Small intestine (tissue), 7 donors: ENCODE results near the gene POLR2J. TPM values are rescaled to one million over a fixed set of nuclear protein-coding genes. Genes with fewer than 3 reads are reported as not detected.

ENCODE experiments used
- DNase-seq, 2 donors: peaks; one replicate each; pipeline versions ENCODE4 v3.0.0 to v3.0.0-alpha.2; 2013
- FAIRE-seq: peaks from 2 replicates; lab custom pipeline; 2012; peaks lifted over from hg19 to GRCh38; lab: Jason Lieb, UNC
- H3K27ac ChIP-seq, 3 donors: one replicate each; pipeline ENCODE4 v1.5.1; 2013; ENCODE audit warnings: low read length in 2 of 3, mild to moderate bottlenecking in 2 of 3, control low read depth in 1 of 3, inconsistent platforms in 1 of 3, low read depth in 1 of 3, moderate library complexity in 1 of 3
- H3K27me3 ChIP-seq, 3 donors: one replicate each; pipeline ENCODE4 v1.6.1; 2013; ENCODE audit warnings: low read length in 3 of 3, inconsistent platforms in 1 of 3; ENCODE audit not compliant: control insufficient read depth in 3 of 3, insufficient read depth in 3 of 3
- H3K36me3 ChIP-seq, 3 donors: one replicate each; pipeline ENCODE4 v1.6.1; 2013; ENCODE audit warnings: low read length in 3 of 3, inconsistent platforms in 1 of 3, low read depth in 1 of 3, mild to moderate bottlenecking in 1 of 3, moderate library complexity in 1 of 3; ENCODE audit not compliant: control insufficient read depth in 3 of 3, insufficient read depth in 2 of 3
- H3K4me1 ChIP-seq, 3 donors: one replicate each; pipeline ENCODE4 v1.6.1; 2013; ENCODE audit warnings: low read length in 2 of 3, inconsistent platforms in 1 of 3, low read depth in 1 of 3, mild to moderate bottlenecking in 1 of 3, moderate library complexity in 1 of 3; ENCODE audit not compliant: control insufficient read depth in 3 of 3, insufficient read depth in 2 of 3
- H3K4me3 ChIP-seq, 3 donors: one replicate each; pipeline ENCODE4 v1.5.1; 2013; ENCODE audit warnings: low read length in 3 of 3, control low read depth in 1 of 3, inconsistent platforms in 1 of 3, low read depth in 1 of 3, mild to moderate bottlenecking in 1 of 3, moderate library complexity in 1 of 3
- H3K9me3 ChIP-seq, 2 donors: one replicate each; pipeline ENCODE4 v1.6.1; 2013; ENCODE audit warnings: low read depth in 1 of 2, low read length in 1 of 2; ENCODE audit not compliant: control insufficient read depth in 2 of 2, insufficient read depth in 1 of 2
- WGBS, 3 donors: extraction: QIAGEN DNeasy Blood & Tissue Kit; methylation state at CpG; one replicate each; pipeline ENCODE4 v1.1.7; 2013; 5-methylcytosine and 5-hydroxymethylcytosine counted together
- polyA plus RNA-seq, 4 donors: library from polyadenylated mRNA; stranded (reverse) in 3 of 4; unstranded in 1 of 4; fragments of 200-250 nt in 3 of 4; fragments of 120-200 nt in 1 of 4; gene quantifications; one replicate each; pipeline versions ENCODE4 v1.2.1 to v1.2.3, GENCODE V29; 2013
- donor health status: healthy with polysubstance abuse.
- donor health status: control.
- donor health status: control.
- donor health status: Bipolar disorder and iron deficiency.
- donor health status: healthy.

The POLR2J gene
- polyA plus RNA-seq, 4 donors = 51.4 to 169 (median 110) TPM

DNA sequence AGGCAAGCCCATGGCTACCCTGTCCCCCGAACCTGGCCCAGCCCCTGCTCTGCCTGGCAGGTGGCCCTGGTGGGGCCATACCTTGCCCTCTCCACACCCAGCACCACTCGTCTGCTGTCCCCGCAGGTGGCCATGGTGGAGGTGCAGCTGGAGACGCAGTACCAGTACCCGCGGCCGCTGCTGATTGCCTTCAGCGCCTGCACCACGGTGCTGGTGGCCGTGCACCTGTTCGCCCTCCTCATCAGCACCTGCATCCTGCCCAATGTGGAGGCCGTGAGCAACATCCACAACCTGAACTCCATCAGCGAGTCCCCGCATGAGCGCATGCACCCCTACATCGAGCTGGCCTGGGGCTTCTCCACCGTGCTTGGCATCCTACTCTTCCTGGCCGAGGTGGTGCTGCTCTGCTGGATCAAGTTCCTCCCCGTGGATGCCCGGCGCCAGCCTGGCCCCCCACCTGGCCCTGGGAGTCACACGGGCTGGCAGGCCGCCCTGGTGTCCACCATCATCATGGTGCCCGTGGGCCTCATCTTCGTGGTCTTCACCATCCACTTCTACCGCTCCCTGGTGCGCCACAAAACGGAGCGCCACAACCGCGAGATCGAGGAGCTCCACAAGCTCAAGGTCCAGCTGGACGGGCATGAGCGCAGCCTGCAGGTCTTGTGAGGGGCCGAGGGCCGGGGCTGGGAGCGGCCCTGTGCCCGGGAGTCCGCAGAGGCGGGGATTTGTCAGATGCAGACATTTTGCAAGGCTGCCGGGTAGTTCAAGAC lies 32.1 kb downstream of the POLR2J start:
- 89 to 93% (median 92%) methylated on average over 41 of the region's 41 CpGs for WGBS, 3 donors
- DNase-seq (no peak), FAIRE-seq (no peak)
- no peaks in the 10 kb centered on the region for H3K9me3 ChIP-seq
- H3K36me3 ChIP-seq = peaks cover 0 to 27% (median 4%) of the 10 kb centered on the region in 3 donors
- no peaks in the 10 kb centered on the region for H3K27me3 ChIP-seq
- no peaks in the 10 kb centered on the region for H3K4me1 ChIP-seq
- H3K27ac ChIP-seq = peak overlapping the region in 1 of 3 donors; percentile 63
- no peak overlapping the region for H3K4me3 ChIP-seq

DNA sequence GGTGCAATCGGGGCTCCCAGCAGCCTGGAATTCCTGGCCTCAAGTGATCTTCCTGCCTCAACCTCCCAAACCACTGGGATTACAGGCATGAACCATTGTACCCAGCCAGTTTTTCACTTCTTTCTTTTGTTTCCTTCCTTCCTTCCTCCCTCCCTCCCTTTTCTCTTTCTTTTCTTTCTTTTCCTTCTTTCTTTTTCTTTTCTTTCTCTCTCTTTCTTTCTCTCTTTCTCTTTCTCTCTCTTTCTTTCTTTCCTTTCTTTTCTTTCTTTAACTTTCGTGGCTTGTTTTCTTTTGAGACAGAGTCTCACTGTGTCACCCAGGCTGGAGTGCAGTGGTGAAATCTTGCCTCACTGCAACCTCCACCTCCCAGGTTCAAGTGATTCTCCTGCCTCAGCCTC lies 33.0 kb downstream of the POLR2J start:
- FAIRE-seq (no peak), DNase-seq (no peak)
- Histone ChIP-seq H3K36me3 (peaks cover 0 to 28% (median 4%) of the 10 kb centered on the region in 3 donors), H3K27me3 (no peaks in the 10 kb centered on the region), H3K9me3 (no peaks in the 10 kb centered on the region), H3K4me1 (no peaks in the 10 kb centered on the region), H3K27ac (peak overlapping the region in 1 of 3 donors; percentile 67), H3K4me3 (no peak overlapping the region)
- WGBS, 3 donors = 67 to 73% (median 70%) methylated on average over 2 of the region's 2 CpGs

DNA sequence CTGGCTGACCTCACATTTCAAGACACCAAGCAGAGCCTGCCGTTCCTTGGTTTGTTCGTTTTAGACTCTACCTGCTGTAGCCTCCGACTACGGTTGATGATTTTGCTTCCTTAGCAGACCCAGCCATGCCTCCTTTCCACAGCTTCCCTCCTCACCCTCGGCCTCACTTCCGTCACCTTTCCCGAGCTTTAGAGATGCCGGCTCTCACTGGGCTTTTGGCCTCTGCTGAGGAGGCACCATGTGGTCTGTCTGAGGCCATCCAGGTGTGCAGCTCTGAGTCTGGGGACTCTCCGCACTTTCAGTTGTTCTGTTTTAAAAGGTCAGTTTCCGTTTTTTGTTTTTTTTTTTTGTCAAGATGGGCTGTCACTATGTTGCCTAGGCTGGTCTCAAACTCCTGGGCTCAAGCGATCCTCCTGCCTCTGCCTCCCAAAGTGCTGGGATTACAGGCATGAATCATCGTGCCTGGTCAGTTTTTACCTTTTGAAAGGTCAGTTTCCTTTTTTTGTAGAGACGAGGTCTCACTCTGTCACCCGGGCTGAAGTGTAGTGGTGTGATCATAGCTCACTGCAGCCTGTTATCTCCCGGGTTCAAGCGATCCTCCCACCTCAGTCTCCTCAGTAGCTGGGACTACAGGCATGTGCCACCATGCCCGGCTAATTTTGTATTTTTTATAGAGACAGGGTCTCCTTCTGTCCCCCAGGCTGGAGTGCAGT lies 33.6 kb downstream of the POLR2J start:
- H3K27me3 ChIP-seq = no peaks in the 10 kb centered on the region
- H3K4me1 ChIP-seq = no peaks in the 10 kb centered on the region
- H3K27ac ChIP-seq = peak overlapping the region in 1 of 3 donors; percentile 67
- no peaks in the 10 kb centered on the region for H3K9me3 ChIP-seq
- peaks cover 0 to 28% (median 4%) of the 10 kb centered on the region in 3 donors for H3K36me3 ChIP-seq
- H3K4me3 ChIP-seq = no peak overlapping the region
- DNase-seq (no peak), FAIRE-seq (no peak)
- WGBS, 3 donors = 84 to 87% (median 85%) methylated on average over 17 of the region's 17 CpGs

DNA sequence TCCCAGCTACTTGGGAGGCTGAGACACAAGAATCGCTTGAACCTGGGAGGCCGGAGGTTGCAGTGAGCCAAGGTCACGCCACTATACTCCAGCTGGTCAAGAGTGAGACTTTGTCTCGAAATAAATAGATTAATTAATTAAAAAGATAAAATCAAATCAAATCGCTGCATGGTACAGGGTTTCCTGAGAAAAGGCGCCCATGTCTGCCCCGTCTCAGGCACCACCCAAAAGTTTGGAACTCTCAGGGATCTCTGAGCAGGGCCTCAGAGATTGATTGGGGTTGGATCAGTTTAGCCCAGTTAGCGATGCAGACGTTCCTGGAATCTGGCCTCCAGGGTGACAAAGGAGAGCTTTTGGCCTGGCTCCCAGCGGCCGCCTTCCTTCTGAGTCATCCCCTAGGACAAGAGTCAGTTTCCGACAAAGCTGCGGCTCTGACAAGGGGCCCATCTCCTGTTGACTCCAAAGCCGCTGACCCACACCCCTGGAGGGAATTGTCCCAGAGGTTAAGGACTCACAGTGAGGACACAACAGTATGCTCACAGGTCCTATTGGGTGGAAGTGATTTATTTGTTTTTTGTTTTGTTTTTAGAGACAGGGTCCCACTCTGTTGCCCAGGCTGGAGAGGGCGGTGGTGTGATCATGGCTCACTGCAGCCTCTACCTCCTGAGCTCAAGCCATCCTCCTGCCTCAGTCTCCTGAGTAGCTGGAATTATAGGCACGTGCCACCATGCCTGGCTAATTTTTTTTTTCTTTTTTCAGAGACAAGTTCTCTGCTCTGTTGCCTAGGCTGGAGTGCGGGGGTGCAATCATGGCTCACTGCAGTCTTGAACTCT lies 38.5 kb downstream of the POLR2J start:
- H3K27ac ChIP-seq = peak overlapping the region in 1 of 3 donors; percentile 30
- 29 to 72% (median 58%) methylated on average over 17 of the region's 17 CpGs for WGBS, 3 donors
- peaks cover 0 to 21% (median 0%) of the 10 kb centered on the region in 3 donors for H3K36me3 ChIP-seq
- no peaks in the 10 kb centered on the region for H3K4me1 ChIP-seq
- H3K4me3 ChIP-seq = no peak overlapping the region
- FAIRE-seq = no peak
- peak in 1 of 2 donors; percentile 79 for DNase-seq
- H3K9me3 ChIP-seq = no peaks in the 10 kb centered on the region
- no peaks in the 10 kb centered on the region for H3K27me3 ChIP-seq

DNA sequence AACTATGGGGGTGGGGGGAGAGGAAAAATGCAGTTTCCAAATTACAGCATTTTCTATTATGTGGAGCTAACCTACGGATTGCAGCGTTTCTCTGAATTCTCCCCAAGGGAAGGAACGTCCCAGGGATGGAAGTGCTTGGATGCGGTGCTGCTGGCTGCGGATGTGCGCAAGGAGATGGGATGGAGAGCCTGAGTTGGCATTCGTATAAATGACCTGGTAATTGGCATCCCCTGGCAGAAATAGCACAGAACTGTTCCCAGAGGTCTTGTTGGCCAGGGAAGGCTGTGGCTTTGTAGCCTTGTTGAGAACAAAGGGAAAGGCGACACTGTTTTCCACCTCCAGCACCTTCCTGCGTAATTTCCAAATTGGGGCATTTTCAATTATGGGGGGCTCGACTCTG lies 42.6 kb downstream of the POLR2J start:
- H3K4me3 ChIP-seq = no peak overlapping the region
- H3K4me1 ChIP-seq = peaks cover 0 to 22% (median 0%) of the 10 kb centered on the region in 3 donors
- no peak overlapping the region for H3K27ac ChIP-seq
- no peaks in the 10 kb centered on the region for H3K9me3 ChIP-seq
- FAIRE-seq (no peak), DNase-seq (no peak)
- no peaks in the 10 kb centered on the region for H3K27me3 ChIP-seq
- 79 to 96% (median 89%) methylated on average over 10 of the region's 10 CpGs for WGBS, 3 donors
- H3K36me3 ChIP-seq = peaks cover 0 to 13% (median 0%) of the 10 kb centered on the region in 3 donors

DNA sequence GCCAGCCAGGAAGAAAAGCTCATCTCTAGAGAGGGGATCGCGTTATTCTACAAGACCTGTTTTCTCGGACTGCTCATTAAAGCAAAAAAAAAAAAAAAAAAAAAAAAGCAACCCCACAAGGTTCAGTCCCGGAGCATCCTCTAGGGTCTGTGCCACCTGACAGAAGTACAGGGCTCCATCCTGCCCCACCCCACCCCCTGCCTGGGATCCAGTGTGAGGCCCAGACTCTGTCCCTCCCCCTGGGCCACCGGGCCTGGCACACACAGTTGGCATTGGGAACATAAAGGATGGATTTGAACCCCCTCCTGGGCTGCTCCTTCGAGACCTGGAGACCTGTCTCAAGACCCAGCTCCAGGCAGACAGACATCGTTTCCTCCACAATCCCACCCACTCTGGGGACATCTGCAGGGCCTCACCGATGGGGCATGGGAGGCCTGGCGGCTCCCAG lies 44.7 kb downstream of the POLR2J start:
- DNase-seq (no peak), FAIRE-seq (no peak)

DNA sequence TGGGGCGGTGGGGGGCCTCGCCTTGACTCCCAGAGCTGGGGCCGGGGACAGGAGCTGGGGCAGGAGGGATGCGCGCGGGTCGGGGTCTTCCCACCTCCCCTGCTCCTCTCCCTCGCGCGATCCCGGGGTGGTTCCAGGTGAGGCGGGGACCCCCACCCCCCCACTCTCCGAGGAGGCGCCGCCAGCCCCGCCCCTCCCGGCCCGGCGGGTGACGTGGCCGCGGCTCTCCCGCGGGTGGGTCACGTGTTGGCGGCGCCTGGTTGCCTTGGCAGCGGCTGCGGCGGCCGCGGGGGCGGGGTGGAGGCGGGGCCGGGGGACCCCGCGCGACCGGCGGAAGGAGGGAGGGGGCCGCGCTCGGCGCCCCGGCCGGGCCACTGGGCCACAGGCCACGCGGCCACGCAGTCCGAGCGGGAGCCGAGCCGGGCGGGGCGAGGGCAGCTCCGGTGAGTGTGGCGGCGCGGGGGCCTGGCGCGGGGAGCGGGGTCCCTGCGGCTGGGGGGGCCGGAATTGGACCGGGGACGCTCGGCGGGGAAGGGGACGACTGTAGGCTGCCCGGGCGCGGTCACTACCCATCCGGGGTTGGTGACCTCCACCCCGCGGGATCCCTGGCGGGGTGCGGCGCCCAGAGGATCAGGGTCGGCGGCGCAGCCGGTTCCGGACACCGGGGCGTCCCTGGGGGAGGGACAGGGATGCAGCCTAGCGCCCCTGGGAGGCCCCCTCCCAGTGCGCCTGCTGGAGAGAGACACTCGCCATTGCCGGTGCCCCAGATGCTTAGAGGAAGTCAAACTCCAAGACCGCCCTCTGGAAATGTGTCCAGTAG lies 45.3 kb downstream of the POLR2J start, which contains the start of gene ORAI2:
ORAI2 (plus strand) TSS at position 357 of the 820 bp plus-strand sequence. CDS start 5,382 bp downstream, outside the sequence.
- peak; percentile 44 to 83 for DNase-seq
- peaks cover 0 to 22% (median 0%) of the 10 kb centered on the region in 3 donors for H3K4me1 ChIP-seq
- H3K27ac ChIP-seq = peak within 1 kb of the TSS; percentile 55 to 89 (median 62)
- no peak for FAIRE-seq
- H3K27me3 ChIP-seq = no peaks in the 10 kb centered on the region
- WGBS, 3 donors = 1% methylated on average over 26 to 90 of the region's 90 CpGs
- peaks cover 0 to 2% (median 0%) of the 10 kb centered on the region in 3 donors for H3K36me3 ChIP-seq
- peak within 1 kb of the TSS; percentile 69 to 85 (median 78) for H3K4me3 ChIP-seq
- no peaks in the 10 kb centered on the region for H3K9me3 ChIP-seq

More for the DNA sequence above, 44.7 kb downstream of the POLR2J start:
- Histone ChIP-seq H3K27me3 (no peaks in the 10 kb centered on the region), H3K27ac (peak overlapping the region in 2 of 3 donors; percentile 5 to 62), H3K36me3 (peaks cover 0 to 8% (median 0%) of the 10 kb centered on the region in 3 donors), H3K4me3 (peak overlapping the region; percentile 65 to 85 (median 69)), H3K4me1 (peaks cover 0 to 22% (median 0%) of the 10 kb centered on the region in 3 donors), H3K9me3 (no peaks in the 10 kb centered on the region)
- WGBS, 3 donors = 25 to 37% (median 27%) methylated on average over 9 of the region's 9 CpGs
